HepG2 (cell line): Measurements from ENCODE around the gene NCLN. TPM values are rescaled to one million over a fixed set of nuclear protein-coding genes. Genes with fewer than 3 reads are reported as not detected.

Experiments
- MTA3 ChIP-seq: sonication (generic); formaldehyde crosslinking; IDR thresholded peaks from 2 replicates; pipeline ENCODE4 v1.4.0; 2020; ENCODE audit warnings: missing genetic modification reagents
- polyA plus RNA-seq, 8 experiments: library from polyadenylated mRNA; depleted of rRNA in 3 of 8; stranded (reverse) in 7 of 8; unstranded in 1 of 8; fragments of >200 nt; fragmentation: Illumina TruSeq in 4 of 8; extraction: Trizol in 4 of 8; gene quantifications; 2 replicates each; pipeline versions ENCODE4 v1.2.1 to v1.2.3, GENCODE V29; 2011 to 2016; ENCODE audit warnings: low read depth in 4 of 8, missing spikeins in 1 of 8, mixed read lengths in 1 of 8; ENCODE audit not compliant: insufficient read depth in 1 of 8
- total RNA-seq, 5 experiments: library from RNA; depleted of rRNA; stranded (reverse); fragments of >200 nt; fragmentation: Illumina TruSeq; extraction: Trizol; gene quantifications; 2 replicates each; pipeline ENCODE4 v1.2.3, GENCODE V29; 2016; ENCODE audit warnings: low read depth in 1 of 5
- TF ChIP-seq, protein P1 (sequence below): sonication (generic); formaldehyde crosslinking; IDR thresholded peaks from 2 replicates; pipeline ENCODE4 v1.8.1; 2023; ENCODE audit warnings: missing genetic modification reagents, inconsistent platforms, borderline replicate concordance
- TF ChIP-seq, protein P2 (sequence below): sonication (generic); formaldehyde crosslinking; conservative IDR thresholded peaks from 2 replicates; pipeline ENCODE4 v1.8.0; 2022; ENCODE audit warnings: missing genetic modification reagents
- TF ChIP-seq, protein P3 (sequence below), 2 experiments: sonication (generic) in 1 of 2; formaldehyde crosslinking in 1 of 2; IDR thresholded peaks; 2 replicates each; pipeline versions ENCODE4 v1.5.1 to v1.6.1; 2011 to 2020; ENCODE audit warnings: borderline replicate concordance in 1 of 2, low read depth in 1 of 2, low read length in 1 of 2, mild to moderate bottlenecking in 1 of 2, missing genetic modification reagents in 1 of 2, moderate library complexity in 1 of 2
- TF ChIP-seq, protein P4 (sequence below): sonication (generic); formaldehyde crosslinking; IDR thresholded peaks from 2 replicates; pipeline ENCODE4 v1.4.0; 2020; ENCODE audit warnings: mild to moderate bottlenecking, missing genetic modification reagents, borderline replicate concordance

NCLN gene
- total and polyA plus RNA-seq, 2 of the 13 experiments (the other 11 are each of a cell fraction or from before 2014, with no cell fraction given): 42.6 to 56.0 TPM

DNA sequence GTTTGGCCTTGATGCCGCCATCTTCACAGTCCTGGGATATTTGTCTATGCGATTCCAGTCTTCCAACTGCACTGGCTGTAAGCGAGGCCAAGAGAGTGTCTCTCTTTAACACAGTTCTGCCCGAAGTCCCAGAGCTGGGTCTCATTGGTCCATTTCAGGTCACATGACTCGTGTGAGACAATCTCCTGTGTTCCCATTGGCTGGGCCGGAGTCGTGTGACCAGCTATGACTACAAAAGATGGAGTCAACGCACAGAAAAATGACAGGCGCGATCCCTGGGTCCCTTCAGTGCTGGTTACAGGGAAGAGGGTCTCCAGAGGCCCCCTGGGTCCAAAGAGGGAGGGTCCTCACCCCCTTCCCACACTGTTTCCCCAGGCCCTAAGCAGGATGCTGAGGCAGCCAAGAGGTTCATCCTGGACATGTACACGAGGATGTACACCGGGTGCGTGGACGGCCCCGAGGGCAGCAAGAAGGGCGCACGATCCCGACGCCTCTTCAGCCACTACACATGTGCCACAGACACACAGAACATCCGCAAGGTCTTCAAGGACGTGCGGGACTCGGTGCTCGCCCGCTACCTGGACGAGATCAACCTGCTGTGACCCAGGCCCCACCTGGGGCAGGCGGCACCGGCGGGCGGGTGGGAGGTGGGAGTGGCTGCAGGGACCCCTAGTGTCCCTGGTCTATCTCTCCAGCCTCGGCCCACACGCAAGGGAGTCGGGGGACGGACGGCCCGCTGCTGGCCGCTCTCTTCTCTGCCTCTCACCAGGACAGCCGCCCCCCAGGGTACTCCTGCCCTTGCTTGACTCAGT lies 23.1 kb upstream of the NCLN start (continued):
- TF ChIP-seq, protein P1, sequence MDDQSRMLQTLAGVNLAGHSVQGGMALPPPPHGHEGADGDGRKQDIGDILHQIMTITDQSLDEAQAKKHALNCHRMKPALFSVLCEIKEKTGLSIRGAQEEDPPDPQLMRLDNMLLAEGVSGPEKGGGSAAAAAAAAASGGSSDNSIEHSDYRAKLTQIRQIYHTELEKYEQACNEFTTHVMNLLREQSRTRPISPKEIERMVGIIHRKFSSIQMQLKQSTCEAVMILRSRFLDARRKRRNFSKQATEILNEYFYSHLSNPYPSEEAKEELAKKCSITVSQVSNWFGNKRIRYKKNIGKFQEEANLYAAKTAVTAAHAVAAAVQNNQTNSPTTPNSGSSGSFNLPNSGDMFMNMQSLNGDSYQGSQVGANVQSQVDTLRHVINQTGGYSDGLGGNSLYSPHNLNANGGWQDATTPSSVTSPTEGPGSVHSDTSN (CRISPR knock-in tag): no peak
- TF ChIP-seq, protein P2, sequence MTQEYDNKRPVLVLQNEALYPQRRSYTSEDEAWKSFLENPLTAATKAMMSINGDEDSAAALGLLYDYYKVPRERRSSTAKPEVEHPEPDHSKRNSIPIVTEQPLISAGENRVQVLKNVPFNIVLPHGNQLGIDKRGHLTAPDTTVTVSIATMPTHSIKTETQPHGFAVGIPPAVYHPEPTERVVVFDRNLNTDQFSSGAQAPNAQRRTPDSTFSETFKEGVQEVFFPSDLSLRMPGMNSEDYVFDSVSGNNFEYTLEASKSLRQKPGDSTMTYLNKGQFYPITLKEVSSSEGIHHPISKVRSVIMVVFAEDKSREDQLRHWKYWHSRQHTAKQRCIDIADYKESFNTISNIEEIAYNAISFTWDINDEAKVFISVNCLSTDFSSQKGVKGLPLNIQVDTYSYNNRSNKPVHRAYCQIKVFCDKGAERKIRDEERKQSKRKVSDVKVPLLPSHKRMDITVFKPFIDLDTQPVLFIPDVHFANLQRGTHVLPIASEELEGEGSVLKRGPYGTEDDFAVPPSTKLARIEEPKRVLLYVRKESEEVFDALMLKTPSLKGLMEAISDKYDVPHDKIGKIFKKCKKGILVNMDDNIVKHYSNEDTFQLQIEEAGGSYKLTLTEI: no peak
- TF ChIP-seq, protein P3, sequence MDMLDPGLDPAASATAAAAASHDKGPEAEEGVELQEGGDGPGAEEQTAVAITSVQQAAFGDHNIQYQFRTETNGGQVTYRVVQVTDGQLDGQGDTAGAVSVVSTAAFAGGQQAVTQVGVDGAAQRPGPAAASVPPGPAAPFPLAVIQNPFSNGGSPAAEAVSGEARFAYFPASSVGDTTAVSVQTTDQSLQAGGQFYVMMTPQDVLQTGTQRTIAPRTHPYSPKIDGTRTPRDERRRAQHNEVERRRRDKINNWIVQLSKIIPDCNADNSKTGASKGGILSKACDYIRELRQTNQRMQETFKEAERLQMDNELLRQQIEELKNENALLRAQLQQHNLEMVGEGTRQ (IDR thresholded peaks at IDR 0.05; ENCODE audit: low read depth, low read length): peak; percentile 68
- TF ChIP-seq, protein P3 (CRISPR knock-in tag; IDR thresholded peaks at IDR 0.05; ENCODE audit: borderline replicate concordance): peak; percentile 63; the same call in 1 of the 2 replicates
- no peak for TF ChIP-seq MTA3 (CRISPR knock-in tag)
- TF ChIP-seq, protein P4, sequence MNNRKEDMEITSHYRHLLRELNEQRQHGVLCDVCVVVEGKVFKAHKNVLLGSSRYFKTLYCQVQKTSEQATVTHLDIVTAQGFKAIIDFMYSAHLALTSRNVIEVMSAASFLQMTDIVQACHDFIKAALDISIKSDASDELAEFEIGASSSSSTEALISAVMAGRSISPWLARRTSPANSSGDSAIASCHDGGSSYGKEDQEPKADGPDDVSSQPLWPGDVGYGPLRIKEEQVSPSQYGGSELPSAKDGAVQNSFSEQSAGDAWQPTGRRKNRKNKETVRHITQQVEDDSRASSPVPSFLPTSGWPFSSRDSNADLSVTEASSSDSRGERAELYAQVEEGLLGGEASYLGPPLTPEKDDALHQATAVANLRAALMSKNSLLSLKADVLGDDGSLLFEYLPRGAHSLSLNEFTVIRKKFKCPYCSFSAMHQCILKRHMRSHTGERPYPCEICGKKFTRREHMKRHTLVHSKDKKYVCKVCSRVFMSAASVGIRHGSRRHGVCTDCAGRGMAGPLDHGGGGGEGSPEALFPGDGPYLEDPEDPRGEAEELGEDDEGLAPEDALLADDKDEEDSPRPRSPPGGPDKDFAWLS (CRISPR knock-in tag): no peak
